SJSA1 (cell line): ENCODE measurements around the gene SDE2. TPM values are rescaled to one million over a fixed set of nuclear protein-coding genes. Genes with fewer than 3 reads are reported as not detected.
A peak's percentile ranks its signal among the peaks of the same experiment; 100 is the strongest.
"Not testable (repeated sequence)": the region's sequence is repeated elsewhere in the genome, so short reads cannot be mapped to it uniquely, and the experiment has no call there.

Source experiments
- DNase-seq, 2 experiments: peaks; one replicate each; pipeline ENCODE4 v3.0.0-alpha.2; 2015 to 2020; ENCODE audit warnings: low spot score in 2 of 2, low read depth in 1 of 2
- H3K27ac ChIP-seq: fragments of 250-450 bp; sonication (Bioruptor Pico); 2 replicates; pipeline ENCODE4 v1.5.1; 2020; ENCODE audit warnings: mild to moderate bottlenecking, moderate library complexity
- H3K27me3 ChIP-seq: fragments of 250-450 bp; sonication (Bioruptor Pico); replicated peaks from 2 replicates; pipeline ENCODE4 v1.5.1; 2020; ENCODE audit warnings: mild to moderate bottlenecking, moderate library complexity
- H3K36me3 ChIP-seq: fragments of 250-450 bp; sonication (Bioruptor Pico); 2 replicates; pipeline ENCODE4 v1.5.1; 2020; ENCODE audit warnings: mild to moderate bottlenecking
- H3K4me1 ChIP-seq: fragments of 250-450 bp; sonication (Bioruptor Pico); replicated peaks from 2 replicates; pipeline ENCODE4 v1.6.1; 2021; ENCODE audit warnings: mild to moderate bottlenecking
- H3K4me3 ChIP-seq: fragments of 250-450 bp; sonication (Bioruptor Pico); 2 replicates; pipeline ENCODE4 v1.5.1; 2020; ENCODE audit warnings: mild to moderate bottlenecking
- H3K9me3 ChIP-seq: fragments of 250-450 bp; sonication (Bioruptor Pico); replicated peaks from 2 replicates; pipeline ENCODE4 v1.5.1; 2020; ENCODE audit warnings: mild to moderate bottlenecking
- total RNA-seq: library from RNA; depleted of rRNA; stranded (reverse); fragments of >200 nt; shearing (Covaris generic); gene quantifications from 2 replicates; pipeline ENCODE4 v1.2.3, GENCODE V29; 2014; rRNA removed

Gene SDE2
- total RNA-seq, 1 experiment from 2014 or later: 43.9 TPM

GRCh38 chr1:225939939-225940310 is 59.2 kb downstream of the SDE2 start:
- not testable (repeated sequence) for H3K36me3 ChIP-seq, H3K4me1 ChIP-seq, H3K27ac ChIP-seq, H3K4me3 ChIP-seq, H3K9me3 ChIP-seq, DNase-seq, H3K27me3 ChIP-seq

GRCh38 chr1:225939097-225939938 is 59.8 kb downstream of the SDE2 start:
- not testable (repeated sequence) for H3K36me3 ChIP-seq, H3K27ac ChIP-seq, H3K4me3 ChIP-seq, H3K27me3 ChIP-seq, H3K4me1 ChIP-seq, DNase-seq, H3K9me3 ChIP-seq

DNA sequence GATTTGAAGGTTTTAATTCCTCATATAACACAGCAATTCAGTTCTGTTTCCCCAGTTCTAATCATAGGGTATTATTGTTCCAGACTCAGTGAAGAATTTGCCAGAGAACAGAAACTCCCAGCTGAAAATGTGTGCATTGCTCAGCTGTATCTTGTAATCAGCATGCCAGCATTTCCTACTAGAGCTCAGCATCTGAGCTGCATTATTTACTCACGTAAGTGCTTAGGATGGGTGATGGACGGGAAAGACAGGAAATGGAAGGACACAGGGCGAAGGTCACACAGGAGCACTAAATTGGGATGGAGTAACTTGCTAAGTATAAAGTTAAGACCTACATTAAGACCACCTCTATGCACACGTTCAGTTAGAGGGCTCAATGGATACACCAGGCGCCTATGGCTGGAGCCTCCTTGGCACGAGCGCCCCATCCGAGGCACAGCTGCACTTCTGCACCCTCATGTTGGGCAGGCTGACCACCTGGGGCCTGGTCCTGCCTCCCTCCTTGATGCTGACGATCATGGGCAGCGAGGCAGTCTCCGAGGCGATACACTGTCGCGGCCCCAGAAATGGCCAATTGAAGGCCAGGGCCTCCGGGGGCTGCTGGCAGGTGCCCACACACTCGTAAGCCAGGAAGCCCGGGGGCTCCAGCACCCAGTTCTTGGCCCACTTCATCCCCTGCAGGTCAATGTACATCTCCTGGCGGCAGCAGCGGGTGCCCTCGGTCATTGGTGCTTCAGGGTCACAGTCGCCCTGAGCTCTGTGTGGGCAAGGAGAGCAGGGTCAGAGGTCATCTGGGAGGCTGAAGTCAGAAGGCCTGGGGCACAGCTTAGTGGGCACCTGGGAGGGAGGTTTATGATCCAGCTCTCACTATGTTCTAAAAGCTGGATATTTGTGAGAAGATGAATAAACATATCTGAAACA is 61.8 kb downstream of the SDE2 start:
- Histone ChIP-seq H3K36me3 (no peaks in the 10 kb centered on the region), H3K27me3 (no peaks in the 10 kb centered on the region), H3K4me3 (no peak overlapping the region), H3K27ac (no peak overlapping the region), H3K9me3 (no peaks in the 10 kb centered on the region), H3K4me1 (peaks cover 4% of the 10 kb centered on the region; the same call in 1 of the 2 replicates)
- DNase-seq: no peak

GRCh38 chr1:225936523-225936922 is 62.6 kb downstream of the SDE2 start:
- no peak overlapping the region for H3K27ac ChIP-seq
- peaks cover 4% of the 10 kb centered on the region; the same call in 1 of the 2 replicates for H3K4me1 ChIP-seq
- H3K4me3 ChIP-seq: no peak overlapping the region
- no peak for DNase-seq
- H3K36me3 ChIP-seq: no peaks in the 10 kb centered on the region
- no peaks in the 10 kb centered on the region for H3K9me3 ChIP-seq
- H3K27me3 ChIP-seq: no peaks in the 10 kb centered on the region

DNA sequence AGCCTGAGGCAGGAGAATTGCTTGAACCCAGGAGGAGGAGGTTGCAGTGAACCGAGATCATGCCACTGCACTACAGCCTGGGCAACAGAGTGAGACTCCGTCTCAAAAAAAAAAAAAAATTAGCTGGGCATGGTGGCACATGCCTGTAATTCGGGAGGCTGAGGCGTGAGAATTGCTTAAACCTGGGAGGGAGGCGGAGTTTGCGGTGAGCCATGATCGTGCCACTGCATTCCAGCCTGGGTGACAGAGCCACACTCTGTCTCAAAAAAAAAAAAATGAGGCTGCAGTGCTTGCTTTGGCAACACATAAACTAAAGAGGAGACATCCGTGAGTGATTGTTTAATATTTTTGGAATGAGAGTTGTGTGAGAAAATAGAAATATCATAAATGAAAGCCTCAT is 63.1 kb downstream of the SDE2 start:
- not testable (repeated sequence) for H3K27me3 ChIP-seq, H3K4me1 ChIP-seq, H3K27ac ChIP-seq, DNase-seq, H3K9me3 ChIP-seq, H3K4me3 ChIP-seq, H3K36me3 ChIP-seq

- H3K36me3 ChIP-seq: no peaks in the 10 kb centered on the region
- no peaks in the 10 kb centered on the region for H3K27me3 ChIP-seq
- H3K4me3 ChIP-seq: no peak overlapping the region
- H3K4me1 ChIP-seq: peaks cover 4% of the 10 kb centered on the region; the same call in 1 of the 2 replicates
- H3K27ac ChIP-seq: no peak overlapping the region
- peak; percentile 68 for DNase-seq
- H3K9me3 ChIP-seq: no peaks in the 10 kb centered on the region
Measured at GRCh38 chr1:225934711-225935110, 64.4 kb downstream of the SDE2 start.

GRCh38 chr1:225933072-225933471 is 66.1 kb downstream of the SDE2 start:
- Histone ChIP-seq H3K36me3 (no peaks in the 10 kb centered on the region), H3K4me1 (peaks cover 4% of the 10 kb centered on the region; the same call in 1 of the 2 replicates), H3K27me3 (no peaks in the 10 kb centered on the region), H3K4me3 (no peak overlapping the region), H3K9me3 (no peaks in the 10 kb centered on the region), H3K27ac (no peak overlapping the region)
- DNase-seq: no peak

Other genes starting within 250 kb of the SDE2 start
- gene SRP9, start 221.5 kb downstream of the SDE2 start, total RNA-seq: 735 and 762 TPM in 2 replicates
- gene EPHX1, start 189.2 kb downstream of the SDE2 start, total RNA-seq: 29.0 and 45.7 TPM in 2 replicates
- 7.4 and 9.4 TPM in 2 replicates for gene TMEM63A, start 117.0 kb downstream of the SDE2 start, total RNA-seq
- gene LEFTY1, start 110.2 kb downstream of the SDE2 start, total RNA-seq: not detected in 2 replicates
- gene PYCR2, start 75.1 kb downstream of the SDE2 start, total RNA-seq: 38.1 and 61.6 TPM in 2 replicates
- gene LEFTY2, start 58.1 kb downstream of the SDE2 start, total RNA-seq: not detected in 2 replicates
- 310 and 399 TPM in 2 replicates for gene H3-3A, start 63.4 kb upstream of the SDE2 start, total RNA-seq
- 44.4 and 62.6 TPM in 2 replicates for gene ACBD3, start 187.4 kb upstream of the SDE2 start, total RNA-seq
- gene MIXL1, start 224.3 kb upstream of the SDE2 start, total RNA-seq: not detected in 2 replicates